HG03457 (cell line): Measurements from ENCODE around the gene DHRS13.
"Not testable (repeated sequence)": the region's sequence is repeated elsewhere in the genome, so short reads cannot be mapped to it uniquely, and the experiment has no call there.

Experiments
- ATAC-seq: cut with Tn5 transposase; IDR thresholded peaks from one replicate; pipeline ENCODE4 v1.9.1; 2021; ENCODE audit warnings: moderate number of reproducible peaks; ENCODE audit not compliant: unreplicated experiment

Gene DHRS13

GRCh38 chr17:28937044-28937729, 34.3 kb upstream of the DHRS13 start:
- ATAC-seq = no peak

GRCh38 chr17:28935744-28936460, 33.0 kb upstream of the DHRS13 start:
- ATAC-seq = no peak

GRCh38 chr17:28934508-28934907, 31.6 kb upstream of the DHRS13 start:
- not testable (repeated sequence) for ATAC-seq

- ATAC-seq = no peak
These were observed 26.9 kb upstream of the DHRS13 start for GRCh38 chr17:28929787-28930186.

- ATAC-seq = no peak
These were observed 25.2 kb upstream of the DHRS13 start for GRCh38 chr17:28928061-28928460.

- no peak for ATAC-seq
These were observed 23.9 kb upstream of the DHRS13 start for GRCh38 chr17:28926786-28927185.

- no peak for ATAC-seq
These were observed 23.5 kb upstream of the DHRS13 start for GRCh38 chr17:28926366-28926765.

- ATAC-seq = no peak
These were observed 23.1 kb upstream of the DHRS13 start for GRCh38 chr17:28925912-28926365.

- ATAC-seq = no peak
These were observed 17.3 kb upstream of the DHRS13 start for GRCh38 chr17:28920201-28920600.

- no peak for ATAC-seq
These were observed 15.4 kb upstream of the DHRS13 start for GRCh38 chr17:28918295-28918694.

- ATAC-seq = no peak
These were observed 14.6 kb upstream of the DHRS13 start for GRCh38 chr17:28917465-28917864.

GRCh38 chr17:28917029-28917428, 14.2 kb upstream of the DHRS13 start:
- ATAC-seq = no peak

GRCh38 chr17:28916302-28916934, 13.5 kb upstream of the DHRS13 start:
- no peak for ATAC-seq

GRCh38 chr17:28912938-28913333, 10.1 kb upstream of the DHRS13 start:
- ATAC-seq = no peak

GRCh38 chr17:28912281-28912937, 9.5 kb upstream of the DHRS13 start:
- no peak for ATAC-seq

GRCh38 chr17:28911411-28912045, 8.6 kb upstream of the DHRS13 start:
- no peak for ATAC-seq

GRCh38 chr17:28910534-28910933, 7.7 kb upstream of the DHRS13 start:
- no peak for ATAC-seq

- ATAC-seq = no peak
These were observed 5.8 kb upstream of the DHRS13 start for GRCh38 chr17:28908640-28909167.

GRCh38 chr17:28907709-28908475, 5.0 kb upstream of the DHRS13 start:
- ATAC-seq = no peak
